K562 (cell line): ENCODE measurements around the gene ZBTB25. TPM values are rescaled to one million over a fixed set of nuclear protein-coding genes. Genes with fewer than 3 reads are reported as not detected.

Experiments used
- ARHGAP35 ChIP-seq: fragments of 450-650 bp; IDR thresholded peaks from 2 replicates; pipeline ENCODE4 v1.6.1; 2018; ENCODE audit not compliant: partially characterized antibody
- EZH2 ChIP-seq: IDR thresholded peaks from 2 replicates; pipeline ENCODE4 v1.6.1; 2012; ENCODE audit warnings: low read depth, mild to moderate bottlenecking, inconsistent platforms, low read length, borderline replicate concordance
- FOXA3 ChIP-seq, 2 experiments: fragments of 450-650 bp in 1 of 2; sonication (generic) in 1 of 2; formaldehyde crosslinking; IDR thresholded peaks in 1 of 2; conservative IDR thresholded peaks in 1 of 2; 2 replicates each; pipeline versions ENCODE4 v1.4.0 to v1.8.0; 2020 to 2022; ENCODE audit warnings: mild to moderate bottlenecking in 2 of 2, missing genetic modification reagents in 1 of 2
- NCOA6 ChIP-seq: fragments of 450-650 bp; IDR thresholded peaks from 2 replicates; pipeline ENCODE4 v1.6.1; 2017; ENCODE audit warnings: mild to moderate bottlenecking
- PKNOX1 ChIP-seq: fragments of 450-650 bp; IDR thresholded peaks from 2 replicates; pipeline ENCODE4 v1.6.1; 2016
- RCOR1 ChIP-seq, 2 experiments: IDR thresholded peaks; 2 replicates each; pipeline ENCODE4 v1.6.1; 2012; ENCODE audit warnings: low read depth in 2 of 2, low read length in 2 of 2, borderline replicate concordance in 1 of 2, improper control_type of control experiment in 1 of 2
- RERE ChIP-seq: sonication (generic); formaldehyde crosslinking; IDR thresholded peaks from 2 replicates; pipeline ENCODE4 v1.8.0; 2023; ENCODE audit warnings: missing genetic modification reagents, mild to moderate bottlenecking, borderline replicate concordance
- TAF7 ChIP-seq: fragments of 450-650 bp; IDR thresholded peaks from 2 replicates; pipeline ENCODE4 v1.6.1; 2016; ENCODE audit warnings: missing genetic modification characterization, missing compliant biosample characterization
- ZFPM2 ChIP-seq: fragments of 250-450 bp; sonication (Bioruptor Pico); IDR thresholded peaks from 2 replicates; pipeline ENCODE4 v1.5.1; 2022; ENCODE audit warnings: mild to moderate bottlenecking
- ZNF274 ChIP-seq: IDR thresholded peaks from 2 replicates; pipeline ENCODE4 v1.6.1; 2011; ENCODE audit warnings: low read depth, mild to moderate bottlenecking, low read length, moderate library complexity, borderline replicate concordance
- ZNF507 ChIP-seq: conservative IDR thresholded peaks from 2 replicates; pipeline ENCODE4 v1.6.1; 2017; ENCODE audit warnings: missing genetic modification characterization, missing compliant biosample characterization
- polyA plus RNA-seq, 8 experiments: library from polyadenylated mRNA; depleted of rRNA in 4 of 8; stranded (reverse) in 5 of 8; unstranded in 3 of 8; fragments of >200 nt; fragmentation: Nextera tagmentation in 2 of 8; fragmentation: Illumina TruSeq in 1 of 8; extraction: Ambion mirVana in 2 of 8; extraction: Trizol in 1 of 8; gene quantifications; 2 replicates each; pipeline versions ENCODE4 v1.2.1 to v1.2.3, GENCODE V29; 2011 to 2014; ENCODE audit warnings: inconsistent platforms in 1 of 8, missing spikeins in 1 of 8
- total RNA-seq, 7 experiments: library from RNA; depleted of rRNA in 6 of 7; stranded (reverse); fragments of >200 nt in 6 of 7; fragmentation: Illumina TruSeq in 2 of 7; extraction: Trizol in 2 of 7; gene quantifications; 2 replicates each; pipeline versions ENCODE4 v1.2.1 to v1.2.3, GENCODE V29; 2011 to 2021; ENCODE audit warnings: low replicate concordance in 1 of 7
- TF ChIP-seq, protein P1 (sequence below), 2 experiments: IDR thresholded peaks in 1 of 2; conservative IDR thresholded peaks in 1 of 2; 2 replicates each; pipeline ENCODE4 v1.6.1; 2016; ENCODE audit warnings: low read depth in 2 of 2, mild to moderate bottlenecking in 1 of 2, missing compliant biosample characterization in 1 of 2, missing genetic modification characterization in 1 of 2, moderate library complexity in 1 of 2
- TF ChIP-seq, protein P2 (sequence below): fragments of 250-450 bp; sonication (Bioruptor Pico); IDR thresholded peaks from 2 replicates; pipeline ENCODE4 v1.5.0; 2021; ENCODE audit warnings: mild to moderate bottlenecking, moderate library complexity

The ZBTB25 gene
- total and polyA plus RNA-seq, 9 of the 15 experiments (the other 6 are each of a cell fraction or from before 2014, with no cell fraction given), result 0.61 to 3.9 (median 2.3) TPM

DNA sequence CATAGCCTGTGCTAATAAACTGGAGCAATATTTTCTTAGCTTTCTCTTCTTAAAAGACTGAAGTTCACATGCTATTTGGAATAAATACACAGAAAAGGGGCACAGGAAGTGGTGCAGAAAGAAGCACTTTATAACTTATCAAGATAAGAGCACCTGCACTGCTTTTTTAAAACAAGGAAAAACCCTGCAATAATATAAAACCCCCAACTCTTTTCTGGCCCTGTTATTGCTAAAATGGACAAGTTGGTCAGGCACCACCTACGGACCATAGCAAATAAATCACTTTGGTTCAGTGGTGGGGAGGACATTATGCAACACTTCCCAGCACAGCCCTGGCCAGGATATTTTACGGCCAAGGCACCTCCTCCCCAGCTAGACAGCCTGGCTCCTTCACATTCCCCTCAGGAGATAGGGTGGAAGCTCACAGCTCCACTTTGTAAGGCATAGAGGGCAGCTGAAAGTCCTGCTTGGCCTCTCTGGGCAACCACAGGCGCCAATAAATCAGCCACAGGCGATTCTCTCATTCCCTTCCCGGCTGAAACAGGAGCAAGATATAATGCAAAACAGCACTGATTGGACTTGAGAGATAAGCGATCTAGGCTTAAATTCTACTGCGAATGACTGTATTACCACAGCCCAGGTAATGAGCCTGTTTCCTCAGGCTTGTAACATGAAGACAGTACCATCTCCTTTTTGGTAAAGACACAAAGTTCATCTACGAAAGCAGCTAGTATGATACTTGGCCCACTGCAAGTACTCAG is 2.0 kb downstream of the ZBTB25 start (continued):
- no peak for TF ChIP-seq ZNF274
- no peak for TF ChIP-seq FOXA3 (CRISPR knock-in tag; conservative IDR thresholded peaks at IDR 0.05 in 1 of 2, IDR thresholded peaks at IDR 0.05 in 1 of 2)
- TF ChIP-seq RCOR1 (IDR thresholded peaks at IDR 0.05; ENCODE audit: borderline replicate concordance in 1 of 2, low read depth in 2 of 2, low read length in 2 of 2), result peak in 1 of 2 experiments; percentile 39; a peak in 1 of 4 replicates
- TF ChIP-seq, protein P1, sequence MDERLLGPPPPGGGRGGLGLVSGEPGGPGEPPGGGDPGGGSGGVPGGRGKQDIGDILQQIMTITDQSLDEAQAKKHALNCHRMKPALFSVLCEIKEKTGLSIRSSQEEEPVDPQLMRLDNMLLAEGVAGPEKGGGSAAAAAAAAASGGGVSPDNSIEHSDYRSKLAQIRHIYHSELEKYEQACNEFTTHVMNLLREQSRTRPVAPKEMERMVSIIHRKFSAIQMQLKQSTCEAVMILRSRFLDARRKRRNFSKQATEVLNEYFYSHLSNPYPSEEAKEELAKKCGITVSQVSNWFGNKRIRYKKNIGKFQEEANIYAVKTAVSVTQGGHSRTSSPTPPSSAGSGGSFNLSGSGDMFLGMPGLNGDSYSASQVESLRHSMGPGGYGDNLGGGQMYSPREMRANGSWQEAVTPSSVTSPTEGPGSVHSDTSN (CRISPR knock-in tag; IDR thresholded peaks at IDR 0.05; ENCODE audit: low read depth), result no peak
- TF ChIP-seq, protein P1 (tag; conservative IDR thresholded peaks at IDR 0.05; ENCODE audit: low read depth), result peak; percentile 64
- no peak for TF ChIP-seq EZH2
- TF ChIP-seq ZFPM2 (CRISPR knock-in tag), result no peak
- TF ChIP-seq NCOA6, result no peak
- no peak for TF ChIP-seq ZNF507 (tag)
- TF ChIP-seq, protein P2, sequence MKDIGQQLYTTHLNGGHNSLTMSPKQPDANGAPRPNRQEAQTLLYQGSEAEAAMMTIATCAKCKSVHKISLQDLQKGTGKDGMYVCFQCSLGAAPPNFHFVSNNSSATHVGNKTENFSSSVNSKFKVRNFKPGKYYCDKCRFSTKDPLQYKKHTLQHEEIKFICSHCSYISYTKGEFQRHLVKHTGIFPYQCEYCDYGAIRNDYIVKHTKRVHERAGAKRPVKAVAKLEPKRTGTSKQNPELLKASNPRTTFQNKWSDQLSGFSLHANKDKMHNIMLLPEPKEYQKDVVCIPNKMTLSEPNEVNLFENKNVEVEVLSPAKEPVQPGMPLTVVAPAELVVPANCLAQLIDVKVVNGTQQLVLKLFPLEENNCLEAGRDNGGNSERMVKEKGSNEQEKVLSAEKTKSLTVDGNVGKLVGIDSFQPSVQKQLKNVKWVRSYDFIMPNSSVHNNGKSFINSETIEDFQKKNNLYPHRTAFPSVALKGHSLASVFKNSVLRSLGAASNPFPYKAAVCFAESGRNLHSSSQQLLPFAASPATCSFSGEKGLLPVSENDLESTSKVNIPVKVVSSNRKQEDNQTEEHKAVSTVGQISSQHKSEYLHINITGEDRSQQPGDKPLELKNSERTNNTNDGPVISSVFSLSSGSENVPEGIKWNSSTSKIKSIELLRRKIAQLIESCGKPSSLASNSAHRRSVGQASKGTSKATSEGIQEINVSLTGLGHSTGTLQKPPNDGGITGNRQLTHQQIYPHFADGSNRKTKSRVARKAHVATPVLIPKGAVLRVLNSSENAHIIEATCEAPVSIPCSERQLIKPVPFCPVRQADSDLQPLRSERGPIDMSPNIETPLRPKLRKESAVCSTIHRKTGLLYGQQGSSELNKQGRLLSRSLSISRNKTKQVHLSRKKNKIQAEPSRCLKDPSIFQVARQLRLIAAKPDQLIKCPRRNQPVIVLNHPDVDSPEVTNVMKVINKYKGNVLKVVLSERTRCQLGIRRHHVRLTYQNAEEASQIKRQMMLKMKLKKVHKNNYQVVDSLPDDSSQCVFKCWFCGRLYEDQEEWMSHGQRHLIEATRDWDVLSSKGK (CRISPR knock-in tag), result no peak
- peak; percentile 30; the same call in 1 of the 2 replicates for TF ChIP-seq PKNOX1
- no peak for TF ChIP-seq RERE (CRISPR knock-in tag)
- no peak for TF ChIP-seq TAF7 (tag)
- no peak for TF ChIP-seq ARHGAP35
